HEK293T (cell line): ENCODE measurements around the gene DPP8.

ENCODE experiments used
- ARNT ChIP-seq: fragments of 450-650 bp; IDR thresholded peaks from 2 replicates; pipeline ENCODE4 v1.6.1; 2017; ENCODE audit warnings: mild to moderate bottlenecking
- BHLHE40 ChIP-seq: fragments of 450-650 bp; IDR thresholded peaks from 2 replicates; pipeline ENCODE4 v1.6.1; 2016; ENCODE audit warnings: mild to moderate bottlenecking, moderate library complexity, borderline replicate concordance
- ELF4 ChIP-seq: fragments of 450-650 bp; IDR thresholded peaks from 2 replicates; pipeline ENCODE4 v1.6.1; 2017; ENCODE audit warnings: antibody characterized with exemption
- FOXA1 ChIP-seq: fragments of 450-650 bp; IDR thresholded peaks from 2 replicates; pipeline ENCODE4 v1.6.1; 2016; ENCODE audit warnings: mild to moderate bottlenecking
- FOXK2 ChIP-seq: fragments of 450-650 bp; IDR thresholded peaks from 2 replicates; pipeline ENCODE4 v1.6.1; 2016; ENCODE audit warnings: mild to moderate bottlenecking
- FOXM1 ChIP-seq: fragments of 450-650 bp; IDR thresholded peaks from 2 replicates; pipeline ENCODE4 v1.6.1; 2017; ENCODE audit warnings: mild to moderate bottlenecking, borderline replicate concordance
- HDGF ChIP-seq: fragments of 450-650 bp; IDR thresholded peaks from 2 replicates; pipeline ENCODE4 v1.6.1; 2017; ENCODE audit warnings: antibody characterized with exemption, borderline replicate concordance
- NFRKB ChIP-seq: fragments of 450-650 bp; IDR thresholded peaks from 2 replicates; pipeline ENCODE4 v1.6.1; 2016; ENCODE audit warnings: mild to moderate bottlenecking, moderate library complexity
- SP1 ChIP-seq: fragments of 450-650 bp; IDR thresholded peaks from 2 replicates; pipeline ENCODE4 v1.6.1; 2017
- SUZ12 ChIP-seq: fragments of 450-650 bp; IDR thresholded peaks from 2 replicates; pipeline ENCODE4 v1.6.1; 2016; ENCODE audit warnings: mild to moderate bottlenecking
- TARDBP ChIP-seq: fragments of 450-650 bp; IDR thresholded peaks from 2 replicates; pipeline ENCODE4 v1.6.1; 2016
- ZNF384 ChIP-seq: fragments of 450-650 bp; IDR thresholded peaks from 2 replicates; pipeline ENCODE4 v1.6.1; 2016

DNA sequence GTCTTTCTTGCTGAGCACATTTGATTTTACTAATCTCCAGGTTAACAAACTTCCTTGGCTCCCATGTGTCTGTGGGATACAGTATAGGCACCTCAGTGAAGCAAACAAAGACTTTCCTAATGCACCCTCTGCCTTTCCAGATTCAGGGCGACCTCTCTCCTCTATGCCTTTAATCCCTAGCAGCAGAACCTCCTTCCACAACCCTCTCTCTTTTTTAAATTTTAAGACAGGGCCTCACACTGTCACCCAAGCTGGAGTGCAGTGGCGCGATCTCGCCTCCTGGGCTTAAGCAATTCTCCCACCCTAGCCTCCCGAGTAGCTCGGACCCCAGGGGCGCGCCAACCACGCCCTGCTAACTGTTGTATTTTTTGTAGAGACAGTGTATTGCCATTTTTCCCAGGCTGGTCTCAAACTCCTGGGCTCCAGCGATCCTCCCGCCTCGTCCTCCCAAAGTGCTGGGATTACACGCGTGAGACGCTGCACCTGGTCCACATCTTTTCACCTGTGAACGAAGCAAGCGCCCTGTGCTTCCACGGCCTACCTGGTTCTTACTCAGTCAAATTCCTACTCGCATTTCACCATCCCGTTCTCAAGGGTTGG is 11.1 kb upstream of the DPP8 start:
- TF ChIP-seq BHLHE40 (no peak), ZNF384 (no peak), ARNT (no peak), FOXK2 (no peak), TARDBP (0 out of 2 replicates have a peak, but pooled peaks have one; percentile 16), SP1 (no peak), SUZ12 (no peak), HDGF (no peak), NFRKB (no peak), FOXA1 (no peak), ELF4 (no peak), FOXM1 (no peak)
